Measurements from ENCODE around the gene GTSE1.

GRCh38 chr22:46262449-46263215 is 34.0 kb upstream of the GTSE1 start:
- no peak for TF ChIP-seq TAF1 (IDR thresholded peaks at IDR 0.05; ENCODE audit: borderline replicate concordance, insufficient read depth, low read length)
- no peak for TF ChIP-seq POLR2AphosphoS5 (IDR thresholded peaks at IDR 0.05; ENCODE audit: low read depth, low read length)
- TF ChIP-seq, protein P1, sequence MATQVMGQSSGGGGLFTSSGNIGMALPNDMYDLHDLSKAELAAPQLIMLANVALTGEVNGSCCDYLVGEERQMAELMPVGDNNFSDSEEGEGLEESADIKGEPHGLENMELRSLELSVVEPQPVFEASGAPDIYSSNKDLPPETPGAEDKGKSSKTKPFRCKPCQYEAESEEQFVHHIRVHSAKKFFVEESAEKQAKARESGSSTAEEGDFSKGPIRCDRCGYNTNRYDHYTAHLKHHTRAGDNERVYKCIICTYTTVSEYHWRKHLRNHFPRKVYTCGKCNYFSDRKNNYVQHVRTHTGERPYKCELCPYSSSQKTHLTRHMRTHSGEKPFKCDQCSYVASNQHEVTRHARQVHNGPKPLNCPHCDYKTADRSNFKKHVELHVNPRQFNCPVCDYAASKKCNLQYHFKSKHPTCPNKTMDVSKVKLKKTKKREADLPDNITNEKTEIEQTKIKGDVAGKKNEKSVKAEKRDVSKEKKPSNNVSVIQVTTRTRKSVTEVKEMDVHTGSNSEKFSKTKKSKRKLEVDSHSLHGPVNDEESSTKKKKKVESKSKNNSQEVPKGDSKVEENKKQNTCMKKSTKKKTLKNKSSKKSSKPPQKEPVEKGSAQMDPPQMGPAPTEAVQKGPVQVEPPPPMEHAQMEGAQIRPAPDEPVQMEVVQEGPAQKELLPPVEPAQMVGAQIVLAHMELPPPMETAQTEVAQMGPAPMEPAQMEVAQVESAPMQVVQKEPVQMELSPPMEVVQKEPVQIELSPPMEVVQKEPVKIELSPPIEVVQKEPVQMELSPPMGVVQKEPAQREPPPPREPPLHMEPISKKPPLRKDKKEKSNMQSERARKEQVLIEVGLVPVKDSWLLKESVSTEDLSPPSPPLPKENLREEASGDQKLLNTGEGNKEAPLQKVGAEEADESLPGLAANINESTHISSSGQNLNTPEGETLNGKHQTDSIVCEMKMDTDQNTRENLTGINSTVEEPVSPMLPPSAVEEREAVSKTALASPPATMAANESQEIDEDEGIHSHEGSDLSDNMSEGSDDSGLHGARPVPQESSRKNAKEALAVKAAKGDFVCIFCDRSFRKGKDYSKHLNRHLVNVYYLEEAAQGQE (IDR thresholded peaks at IDR 0.05; ENCODE audit: insufficient read depth in 1 of 2, low read depth in 2 of 2, low read length in 2 of 2) = no peak
- no peak for TF ChIP-seq SIN3A (IDR thresholded peaks at IDR 0.05; ENCODE audit: borderline replicate concordance, insufficient read depth, low read length)
- TF ChIP-seq FOXP2 (optimal IDR thresholded peaks at IDR 0.05; ENCODE audit: borderline replicate concordance, extremely low read depth, extremely low read length, insufficient read depth) = no peak
